Measurements from ENCODE around the gene LAPTM4A.

DNA sequence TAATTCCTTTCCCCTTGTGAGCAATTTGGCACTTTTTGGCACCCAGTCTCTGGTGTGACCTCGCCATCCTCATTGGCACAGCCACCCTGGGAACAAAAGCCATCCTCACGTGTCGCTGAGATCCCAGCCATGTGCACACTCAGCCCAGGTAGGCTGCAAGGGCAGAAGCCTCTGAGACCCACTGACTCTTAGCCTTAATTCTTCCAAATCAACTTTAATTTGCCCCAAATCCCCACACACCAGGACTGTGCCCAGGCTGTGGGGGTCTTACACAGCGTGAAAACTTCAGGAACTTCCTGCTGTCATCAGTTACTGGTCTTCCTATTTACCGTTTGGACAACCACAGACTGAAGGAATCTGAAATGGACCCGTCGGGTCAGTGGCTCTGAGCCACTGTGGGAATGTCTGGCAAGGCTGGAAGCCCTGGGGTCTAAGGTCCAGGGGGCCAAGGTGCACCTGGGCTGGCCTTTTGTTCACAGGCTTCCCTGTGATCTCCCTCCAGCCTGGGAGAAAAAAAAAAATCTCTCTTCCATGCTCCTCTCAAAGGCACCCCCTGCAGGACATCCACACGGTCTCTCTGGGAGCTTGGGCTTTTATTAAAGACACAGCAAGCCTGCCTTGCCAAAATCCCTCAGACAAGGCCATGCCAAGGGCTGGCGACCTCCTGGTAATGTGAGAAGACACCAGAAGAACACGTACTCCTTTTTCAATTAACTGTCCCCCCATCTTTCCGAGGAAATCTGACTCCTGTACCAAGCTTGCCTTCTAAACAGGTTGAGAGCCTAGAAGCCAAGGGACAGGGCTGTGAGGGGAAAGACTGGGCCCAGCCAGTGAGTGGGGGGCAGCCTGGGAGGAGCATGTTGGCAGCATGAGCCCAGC is 42.1 kb upstream of the LAPTM4A start:
- TF ChIP-seq CTCF (IDR thresholded peaks at IDR 0.05) (peak; percentile 50 to 62 (median 56)), POLR2A (IDR thresholded peaks at IDR 0.05) (no peak)
